Measurements from ENCODE around the gene KISS1.

Gene KISS1

GRCh38 chr1:204153667-204154066, 42.6 kb downstream of the KISS1 start:
- no peak for FAIRE-seq

- no peak for FAIRE-seq
These were observed 43.8 kb downstream of the KISS1 start for GRCh38 chr1:204152310-204153044.

- no peak for FAIRE-seq
These were observed 44.6 kb downstream of the KISS1 start, which contains the start of gene ETNK2 for GRCh38 chr1:204151552-204152309. TSS of gene ETNK2 (minus strand) at chr1:204152044. CDS start at chr1:204151852, 192 bp downstream.

GRCh38 chr1:204150702-204151551, 45.4 kb downstream of the KISS1 start:
- no peak for FAIRE-seq

GRCh38 chr1:204149635-204150565, 46.4 kb downstream of the KISS1 start:
- no peak for FAIRE-seq

GRCh38 chr1:204149107-204149506, 47.2 kb downstream of the KISS1 start:
- FAIRE-seq: no peak

- no peak for FAIRE-seq
These were observed 48.6 kb downstream of the KISS1 start for GRCh38 chr1:204147406-204148383.

- no peak for FAIRE-seq
These were observed 49.3 kb downstream of the KISS1 start for GRCh38 chr1:204146965-204147364.

- no peak for FAIRE-seq
These were observed 50.0 kb downstream of the KISS1 start for GRCh38 chr1:204146309-204146708.

GRCh38 chr1:204145033-204145504, 51.2 kb downstream of the KISS1 start:
- FAIRE-seq: no peak

GRCh38 chr1:204143276-204144041, 52.8 kb downstream of the KISS1 start:
- FAIRE-seq: no peak

GRCh38 chr1:204142032-204142974, 54.0 kb downstream of the KISS1 start:
- FAIRE-seq: no peak

- no peak for FAIRE-seq
These were observed 55.2 kb downstream of the KISS1 start for GRCh38 chr1:204141131-204141530.
